ENCODE measurements around the gene CDH23. TPM values are rescaled to one million over a fixed set of nuclear protein-coding genes. Genes with fewer than 3 reads are reported as not detected.

CDH23 gene
- total RNA-seq, 1 experiment from 2014 or later, result 0.34 TPM

DNA sequence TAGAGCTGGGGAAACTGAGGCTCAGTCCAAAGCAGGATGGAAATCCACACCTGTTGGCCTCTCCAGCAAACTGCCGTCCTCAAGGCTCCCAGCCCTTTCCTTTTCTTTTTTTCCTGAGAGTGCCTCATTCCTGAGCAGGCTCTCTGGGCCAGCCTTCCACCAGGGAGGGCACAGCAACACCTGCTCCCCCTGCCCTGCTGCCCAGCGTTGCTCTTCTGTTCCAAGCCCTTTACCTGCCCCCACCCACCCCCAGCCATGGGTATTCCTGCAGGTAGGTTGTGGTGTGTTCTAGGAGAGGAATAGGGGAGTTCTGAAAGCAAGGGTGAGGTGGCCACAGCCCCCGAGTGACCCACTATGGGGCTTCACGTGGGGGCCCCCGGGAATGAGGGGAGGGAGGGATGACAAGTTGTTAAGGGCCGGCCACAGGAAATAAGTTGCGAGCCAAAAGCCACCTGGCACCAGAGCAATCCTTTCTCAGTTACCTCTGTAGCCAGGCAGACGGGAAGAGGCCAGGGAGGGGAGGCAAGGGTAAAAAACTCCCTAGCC is 357.3 kb downstream of the CDH23 start:
- intact Hi-C loops (cut with micrococcal nuclease; ENCODE audit: unreplicated experiment), result loop anchor here (1.0 to 2.0 kb wide), 3 partner anchors 12 to 21 kb away; partner anchors contain the start of gene VSIR
- TF ChIP-seq, protein P1, sequence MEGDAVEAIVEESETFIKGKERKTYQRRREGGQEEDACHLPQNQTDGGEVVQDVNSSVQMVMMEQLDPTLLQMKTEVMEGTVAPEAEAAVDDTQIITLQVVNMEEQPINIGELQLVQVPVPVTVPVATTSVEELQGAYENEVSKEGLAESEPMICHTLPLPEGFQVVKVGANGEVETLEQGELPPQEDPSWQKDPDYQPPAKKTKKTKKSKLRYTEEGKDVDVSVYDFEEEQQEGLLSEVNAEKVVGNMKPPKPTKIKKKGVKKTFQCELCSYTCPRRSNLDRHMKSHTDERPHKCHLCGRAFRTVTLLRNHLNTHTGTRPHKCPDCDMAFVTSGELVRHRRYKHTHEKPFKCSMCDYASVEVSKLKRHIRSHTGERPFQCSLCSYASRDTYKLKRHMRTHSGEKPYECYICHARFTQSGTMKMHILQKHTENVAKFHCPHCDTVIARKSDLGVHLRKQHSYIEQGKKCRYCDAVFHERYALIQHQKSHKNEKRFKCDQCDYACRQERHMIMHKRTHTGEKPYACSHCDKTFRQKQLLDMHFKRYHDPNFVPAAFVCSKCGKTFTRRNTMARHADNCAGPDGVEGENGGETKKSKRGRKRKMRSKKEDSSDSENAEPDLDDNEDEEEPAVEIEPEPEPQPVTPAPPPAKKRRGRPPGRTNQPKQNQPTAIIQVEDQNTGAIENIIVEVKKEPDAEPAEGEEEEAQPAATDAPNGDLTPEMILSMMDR (IDR thresholded peaks at IDR 0.05; ENCODE audit: insufficient read depth in 1 of 2, low read depth in 1 of 2, low read length in 1 of 2, severe bottlenecking in 1 of 2, unreplicated experiment in 1 of 2), result no peak
- POLR2A ChIA-PET, result no interaction called here
- Mint-ChIP-seq H3K9me3 (ENCODE audit: unreplicated experiment) (no peaks in the 10 kb centered on the region), H3K4me1 (ENCODE audit: low read depth, unreplicated experiment) (peaks cover 40% of the 10 kb centered on the region), H3K27ac (ENCODE audit: unreplicated experiment) (peak overlapping the region; percentile 88), H3K27me3 (ENCODE audit: insufficient read depth, unreplicated experiment) (no peaks in the 10 kb centered on the region), H3K36me3 (ENCODE audit: insufficient read depth, unreplicated experiment) (peaks cover 26% of the 10 kb centered on the region), H3K4me3 (ENCODE audit: unreplicated experiment) (peak overlapping the region; percentile 46)
- peaks cover 37% of the 10 kb centered on the region for H3K4me1 ChIP-seq
- CTCF ChIA-PET, result interaction anchor here (1.5 kb wide), 1 partner anchor 13 kb away, joined by 12 read pairs; no protein-coding TSS in a partner anchor
- DNase-seq, result no peak
- no peaks in the 10 kb centered on the region for H3K27me3 ChIP-seq (replicated peaks; ENCODE audit: control insufficient read depth, insufficient read depth, low read length)
- no peaks in the 10 kb centered on the region for H3K9me3 ChIP-seq
- H3K36me3 ChIP-seq (ENCODE audit: control insufficient read depth, insufficient read depth, low read length), result peaks cover 1% of the 10 kb centered on the region; the same call in 1 of the 2 replicates
- no TSS peak for BruUV-seq (replicated peaks)
- H3K4me3 ChIP-seq (ENCODE audit: low read depth, low read length), result no peak overlapping the region

DNA sequence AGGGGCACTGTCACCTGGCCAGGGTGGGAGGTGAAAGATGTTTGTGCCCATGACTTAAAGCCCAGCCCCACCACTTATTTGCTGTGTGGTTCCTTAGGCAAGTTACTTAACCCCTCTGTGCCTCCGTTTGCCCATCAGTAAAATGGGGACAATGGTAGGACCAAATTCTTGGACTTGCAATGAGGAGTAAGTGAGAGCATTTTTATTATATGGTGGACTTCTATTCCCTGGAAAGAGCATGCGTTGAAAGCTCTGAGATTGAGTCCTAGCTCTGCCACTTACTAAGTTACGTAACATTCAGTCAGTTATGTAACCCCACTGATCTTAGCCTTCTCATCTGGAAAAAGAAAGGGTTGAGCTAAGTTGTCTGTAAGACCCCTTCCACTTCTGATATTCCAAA is 357.8 kb downstream of the CDH23 start:
- BruUV-seq (replicated peaks), result no TSS peak
- ChIA-PET POLR2A (no interaction called here), CTCF (interaction anchor here (1.5 to 1.7 kb wide), 2 partner anchors 12 to 19 kb away, joined by 9 to 12 read pairs; partner anchors contain the start of gene VSIR)
- no peaks in the 10 kb centered on the region for H3K9me3 ChIP-seq
- Mint-ChIP-seq H3K27ac (ENCODE audit: unreplicated experiment) (peak overlapping the region; percentile 88), H3K4me1 (ENCODE audit: low read depth, unreplicated experiment) (peaks cover 40% of the 10 kb centered on the region), H3K9me3 (ENCODE audit: unreplicated experiment) (no peaks in the 10 kb centered on the region), H3K27me3 (ENCODE audit: insufficient read depth, unreplicated experiment) (no peaks in the 10 kb centered on the region), H3K4me3 (ENCODE audit: unreplicated experiment) (no peak overlapping the region), H3K36me3 (ENCODE audit: insufficient read depth, unreplicated experiment) (peaks cover 22% of the 10 kb centered on the region)
- intact Hi-C loops (cut with micrococcal nuclease; ENCODE audit: unreplicated experiment), result no loop called here
- H3K36me3 ChIP-seq (ENCODE audit: control insufficient read depth, insufficient read depth, low read length), result peaks cover 1% of the 10 kb centered on the region; the same call in 1 of the 2 replicates
- TF ChIP-seq, protein P1 (IDR thresholded peaks at IDR 0.05; ENCODE audit: insufficient read depth in 1 of 2, low read depth in 1 of 2, low read length in 1 of 2, severe bottlenecking in 1 of 2, unreplicated experiment in 1 of 2), result no peak
- no peaks in the 10 kb centered on the region for H3K27me3 ChIP-seq (replicated peaks; ENCODE audit: control insufficient read depth, insufficient read depth, low read length)
- peaks cover 39% of the 10 kb centered on the region for H3K4me1 ChIP-seq
- H3K4me3 ChIP-seq (ENCODE audit: low read depth, low read length), result no peak overlapping the region
- no peak for DNase-seq

DNA sequence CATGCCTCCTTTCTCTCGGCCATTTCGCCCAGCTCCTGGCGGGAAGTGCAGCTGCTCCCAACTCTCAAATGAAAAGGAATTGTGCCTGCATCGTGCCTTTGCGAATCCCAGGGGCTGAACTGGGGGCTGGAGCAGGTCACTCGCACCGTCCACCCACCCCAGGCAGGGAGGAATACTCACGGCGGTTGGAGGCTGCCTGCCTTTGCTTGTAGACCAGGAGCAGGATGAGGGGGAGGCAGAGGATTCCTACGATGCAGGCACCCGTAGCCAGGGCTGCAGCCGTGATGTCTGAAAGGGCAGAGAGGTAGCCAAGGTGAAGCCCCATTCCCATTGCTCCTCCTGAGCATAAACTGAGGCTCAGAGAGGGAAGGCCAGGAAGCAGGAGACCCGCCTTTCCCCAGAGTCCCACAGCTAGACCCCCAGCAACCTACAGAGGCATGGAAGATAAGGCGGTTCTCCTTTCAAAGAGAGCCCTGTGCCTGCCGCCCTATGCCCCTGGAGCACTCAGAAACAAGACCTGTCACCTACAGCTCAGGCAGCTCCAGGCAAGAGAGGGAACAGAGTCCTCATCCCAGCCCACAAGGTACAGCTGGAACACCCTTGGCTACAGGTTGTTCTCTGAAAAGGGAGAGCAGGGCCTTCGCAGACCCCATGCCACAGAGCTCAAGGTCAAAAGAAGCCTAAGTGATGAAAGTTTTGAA is 358.6 kb downstream of the CDH23 start:
- Histone ChIP-seq H3K4me3 (ENCODE audit: low read depth, low read length) (no peak overlapping the region), H3K36me3 (ENCODE audit: control insufficient read depth, insufficient read depth, low read length) (peaks cover 1% of the 10 kb centered on the region; the same call in 1 of the 2 replicates), H3K9me3 (no peaks in the 10 kb centered on the region), H3K27me3 (replicated peaks; ENCODE audit: control insufficient read depth, insufficient read depth, low read length) (no peaks in the 10 kb centered on the region), H3K4me1 (peaks cover 39% of the 10 kb centered on the region)
- Mint-ChIP-seq H3K27me3 (ENCODE audit: insufficient read depth, unreplicated experiment) (no peaks in the 10 kb centered on the region), H3K4me1 (ENCODE audit: low read depth, unreplicated experiment) (peaks cover 42% of the 10 kb centered on the region), H3K4me3 (ENCODE audit: unreplicated experiment) (no peak overlapping the region), H3K9me3 (ENCODE audit: unreplicated experiment) (no peaks in the 10 kb centered on the region), H3K36me3 (ENCODE audit: insufficient read depth, unreplicated experiment) (peaks cover 16% of the 10 kb centered on the region), H3K27ac (ENCODE audit: unreplicated experiment) (peak overlapping the region; percentile 80)
- ChIA-PET CTCF (interaction anchor here (1.5 to 1.7 kb wide), 2 partner anchors 12 to 19 kb away, joined by 9 to 12 read pairs; partner anchors contain the start of gene VSIR), POLR2A (no interaction called here)
- intact Hi-C loops (cut with micrococcal nuclease; ENCODE audit: unreplicated experiment), result no loop called here
- TF ChIP-seq, protein P1 (IDR thresholded peaks at IDR 0.05; ENCODE audit: insufficient read depth in 1 of 2, low read depth in 1 of 2, low read length in 1 of 2, severe bottlenecking in 1 of 2, unreplicated experiment in 1 of 2), result no peak
- no TSS peak for BruUV-seq (replicated peaks)
- DNase-seq, result no peak

Measured in Caco-2 (cell line).